HepG2 (cell line): Measurements from ENCODE around the gene SH3D21. TPM values are rescaled to one million over a fixed set of nuclear protein-coding genes. Genes with fewer than 3 reads are reported as not detected.

Experiments used
- AGO1 ChIP-seq: fragments of 200-400 bp; formaldehyde crosslinking; IDR thresholded peaks from 2 replicates; pipeline ENCODE4 v1.6.1; 2017; ENCODE audit warnings: mild to moderate bottlenecking, low read depth, low read length, moderate library complexity; ENCODE audit not compliant: poor library complexity, severe bottlenecking
- PAXIP1 ChIP-seq: sonication (generic); formaldehyde crosslinking; conservative IDR thresholded peaks from 2 replicates; pipeline ENCODE4 v1.4.0; 2020; ENCODE audit warnings: mild to moderate bottlenecking, missing genetic modification reagents, moderate library complexity
- RNF219 ChIP-seq: sonication (generic); formaldehyde crosslinking; IDR thresholded peaks from 2 replicates; pipeline ENCODE4 v1.5.0; 2020; ENCODE audit warnings: mild to moderate bottlenecking, missing genetic modification reagents
- RXRB ChIP-seq: IDR thresholded peaks from 2 replicates; pipeline ENCODE4 v1.6.1; 2016; ENCODE audit warnings: borderline replicate concordance, missing genetic modification reagents, missing compliant biosample characterization
- TBX3 ChIP-seq: fragments of 450-650 bp; IDR thresholded peaks from 2 replicates; pipeline ENCODE4 v1.6.1; 2017; ENCODE audit warnings: antibody characterized with exemption, mild to moderate bottlenecking, inconsistent platforms, borderline replicate concordance
- TCF7 ChIP-seq: sonication (generic); IDR thresholded peaks from 2 replicates; pipeline ENCODE4 v1.6.1; 2016; ENCODE audit warnings: antibody characterized with exemption, low read depth
- ZNF512 ChIP-seq: sonication (generic); formaldehyde crosslinking; IDR thresholded peaks from 2 replicates; pipeline ENCODE4 v1.4.0; 2020; ENCODE audit warnings: mild to moderate bottlenecking, missing genetic modification reagents
- ZNF558 ChIP-seq: sonication (generic); formaldehyde crosslinking; IDR thresholded peaks from 2 replicates; pipeline ENCODE4 v1.9.0; 2022; ENCODE audit warnings: mild to moderate bottlenecking, missing genetic modification reagents, borderline replicate concordance
- polyA plus RNA-seq, 8 experiments: library from polyadenylated mRNA; depleted of rRNA in 3 of 8; stranded (reverse) in 7 of 8; unstranded in 1 of 8; fragments of >200 nt; fragmentation: Illumina TruSeq in 4 of 8; extraction: Trizol in 4 of 8; gene quantifications; 2 replicates each; pipeline versions ENCODE4 v1.2.1 to v1.2.3, GENCODE V29; 2011 to 2016; ENCODE audit warnings: low read depth in 4 of 8, missing spikeins in 1 of 8, mixed read lengths in 1 of 8; ENCODE audit not compliant: insufficient read depth in 1 of 8
- total RNA-seq, 5 experiments: library from RNA; depleted of rRNA; stranded (reverse); fragments of >200 nt; fragmentation: Illumina TruSeq; extraction: Trizol; gene quantifications; 2 replicates each; pipeline ENCODE4 v1.2.3, GENCODE V29; 2016; ENCODE audit warnings: low read depth in 1 of 5

SH3D21 gene
- total and polyA plus RNA-seq, 2 of the 13 experiments (the other 11 are each of a cell fraction or from before 2014, with no cell fraction given) = 5.1 to 8.6 TPM

- TF ChIP-seq ZNF512 (CRISPR knock-in tag) = no peak
- TF ChIP-seq AGO1 = no peak
- TF ChIP-seq RNF219 (CRISPR knock-in tag) = no peak
- TF ChIP-seq PAXIP1 (CRISPR knock-in tag) = no peak
- no peak for TF ChIP-seq ZNF558
- TF ChIP-seq TBX3 = no peak
- TF ChIP-seq RXRB = no peak
- TF ChIP-seq TCF7 = no peak
These were observed 2.9 kb upstream of the SH3D21 start (continued) for GRCh38 chr1:36303244-36303643.
